HepG2 (cell line): ENCODE results near the gene IMPDH1. TPM values are rescaled to one million over a fixed set of nuclear protein-coding genes. Genes with fewer than 3 reads are reported as not detected.

Source experiments
- ARID2 ChIP-seq: sonication (generic); formaldehyde crosslinking; IDR thresholded peaks from 2 replicates; pipeline ENCODE4 v1.8.1; 2022; ENCODE audit warnings: mild to moderate bottlenecking, missing genetic modification reagents, borderline replicate concordance
- CHD2 ChIP-seq: IDR thresholded peaks from 2 replicates; pipeline ENCODE4 v1.6.1; 2011; ENCODE audit warnings: low read depth, low read length, improper control_type of control experiment
- FUBP1 ChIP-seq: sonication (generic); formaldehyde crosslinking; IDR thresholded peaks from 2 replicates; pipeline ENCODE4 v1.5.1; 2020; ENCODE audit warnings: missing genetic modification reagents, mild to moderate bottlenecking, borderline replicate concordance
- HDAC2 ChIP-seq: sonication (generic); formaldehyde crosslinking; IDR thresholded peaks from 2 replicates; pipeline ENCODE4 v1.4.0; 2020; ENCODE audit warnings: missing genetic modification reagents
- HOXA3 ChIP-seq: sonication (generic); formaldehyde crosslinking; IDR thresholded peaks from 2 replicates; pipeline ENCODE4 v1.5.0; 2020; ENCODE audit warnings: missing genetic modification reagents
- HOXA5 ChIP-seq: sonication (generic); formaldehyde crosslinking; IDR thresholded peaks from 2 replicates; pipeline ENCODE4 v1.4.0; 2020; ENCODE audit warnings: missing genetic modification reagents
- NCOA2 ChIP-seq: sonication (generic); formaldehyde crosslinking; IDR thresholded peaks from 2 replicates; pipeline ENCODE4 v1.8.0; 2022; ENCODE audit warnings: inconsistent platforms
- NFE2 ChIP-seq: sonication (generic); formaldehyde crosslinking; IDR thresholded peaks from 2 replicates; pipeline ENCODE4 v1.4.0; 2020; ENCODE audit warnings: missing genetic modification reagents
- PHF5A ChIP-seq: IDR thresholded peaks from one replicate; pipeline ENCODE4 v1.6.1; 2018; ENCODE audit warnings: low read depth, missing genetic modification reagents; ENCODE audit not compliant: unreplicated experiment
- RBM22 ChIP-seq: fragments of 200-400 bp; formaldehyde crosslinking; optimal IDR thresholded peaks from 2 replicates; pipeline ENCODE3; 2017; ENCODE audit warnings: mild to moderate bottlenecking, low read length, moderate library complexity
- RCOR2 ChIP-seq: IDR thresholded peaks from 2 replicates; pipeline ENCODE4 v1.6.1; 2016; ENCODE audit warnings: missing biosample characterization, missing genetic modification reagents
- SIX1 ChIP-seq: sonication (generic); formaldehyde crosslinking; IDR thresholded peaks from 2 replicates; pipeline ENCODE4 v1.4.0; 2020; ENCODE audit warnings: missing genetic modification reagents, borderline replicate concordance
- TP53 ChIP-seq: sonication (generic); formaldehyde crosslinking; conservative IDR thresholded peaks from 2 replicates; pipeline ENCODE4 v1.4.0; 2020; ENCODE audit warnings: missing genetic modification reagents
- ZBTB1 ChIP-seq: sonication (generic); formaldehyde crosslinking; IDR thresholded peaks from 2 replicates; pipeline ENCODE4 v1.4.0; 2020; ENCODE audit warnings: missing genetic modification reagents, borderline replicate concordance
- ZFY ChIP-seq: sonication (generic); formaldehyde crosslinking; IDR thresholded peaks from 2 replicates; pipeline ENCODE4 v1.4.0; 2020; ENCODE audit warnings: missing genetic modification reagents
- ZNF251 ChIP-seq: sonication (generic); formaldehyde crosslinking; IDR thresholded peaks from 2 replicates; pipeline ENCODE4 v1.9.0; 2021; ENCODE audit warnings: mild to moderate bottlenecking, missing genetic modification reagents
- ZNF367 ChIP-seq: sonication (generic); formaldehyde crosslinking; IDR thresholded peaks from 2 replicates; pipeline ENCODE4 v1.4.0; 2020; ENCODE audit warnings: missing genetic modification reagents, borderline replicate concordance
- ZNF550 ChIP-seq: sonication (generic); formaldehyde crosslinking; IDR thresholded peaks from 2 replicates; pipeline ENCODE4 v1.4.0; 2020; ENCODE audit warnings: mild to moderate bottlenecking, missing genetic modification reagents, borderline replicate concordance
- ZNF678 ChIP-seq: sonication (generic); formaldehyde crosslinking; IDR thresholded peaks from 2 replicates; pipeline ENCODE4 v1.4.0; 2020; ENCODE audit warnings: mild to moderate bottlenecking, missing genetic modification reagents
- ZSCAN5A ChIP-seq: sonication (generic); formaldehyde crosslinking; IDR thresholded peaks from 2 replicates; pipeline ENCODE4 v1.8.0; 2022; ENCODE audit warnings: mild to moderate bottlenecking, missing genetic modification reagents, borderline replicate concordance
- polyA plus RNA-seq, 8 experiments: library from polyadenylated mRNA; depleted of rRNA in 3 of 8; stranded (reverse) in 7 of 8; unstranded in 1 of 8; fragments of >200 nt; fragmentation: Illumina TruSeq in 4 of 8; extraction: Trizol in 4 of 8; gene quantifications; 2 replicates each; pipeline versions ENCODE4 v1.2.1 to v1.2.3, GENCODE V29; 2011 to 2016; ENCODE audit warnings: low read depth in 4 of 8, missing spikeins in 1 of 8, mixed read lengths in 1 of 8; ENCODE audit not compliant: insufficient read depth in 1 of 8
- total RNA-seq, 5 experiments: library from RNA; depleted of rRNA; stranded (reverse); fragments of >200 nt; fragmentation: Illumina TruSeq; extraction: Trizol; gene quantifications; 2 replicates each; pipeline ENCODE4 v1.2.3, GENCODE V29; 2016; ENCODE audit warnings: low read depth in 1 of 5
- TF ChIP-seq, protein P1 (sequence below): sonication (generic); formaldehyde crosslinking; IDR thresholded peaks from 2 replicates; pipeline ENCODE4 v1.4.0; 2020; ENCODE audit warnings: missing genetic modification reagents, borderline replicate concordance

IMPDH1 gene
- total and polyA plus RNA-seq, 2 of the 13 experiments (the other 11 are each of a cell fraction or from before 2014, with no cell fraction given) = 22.8 to 34.0 TPM

DNA sequence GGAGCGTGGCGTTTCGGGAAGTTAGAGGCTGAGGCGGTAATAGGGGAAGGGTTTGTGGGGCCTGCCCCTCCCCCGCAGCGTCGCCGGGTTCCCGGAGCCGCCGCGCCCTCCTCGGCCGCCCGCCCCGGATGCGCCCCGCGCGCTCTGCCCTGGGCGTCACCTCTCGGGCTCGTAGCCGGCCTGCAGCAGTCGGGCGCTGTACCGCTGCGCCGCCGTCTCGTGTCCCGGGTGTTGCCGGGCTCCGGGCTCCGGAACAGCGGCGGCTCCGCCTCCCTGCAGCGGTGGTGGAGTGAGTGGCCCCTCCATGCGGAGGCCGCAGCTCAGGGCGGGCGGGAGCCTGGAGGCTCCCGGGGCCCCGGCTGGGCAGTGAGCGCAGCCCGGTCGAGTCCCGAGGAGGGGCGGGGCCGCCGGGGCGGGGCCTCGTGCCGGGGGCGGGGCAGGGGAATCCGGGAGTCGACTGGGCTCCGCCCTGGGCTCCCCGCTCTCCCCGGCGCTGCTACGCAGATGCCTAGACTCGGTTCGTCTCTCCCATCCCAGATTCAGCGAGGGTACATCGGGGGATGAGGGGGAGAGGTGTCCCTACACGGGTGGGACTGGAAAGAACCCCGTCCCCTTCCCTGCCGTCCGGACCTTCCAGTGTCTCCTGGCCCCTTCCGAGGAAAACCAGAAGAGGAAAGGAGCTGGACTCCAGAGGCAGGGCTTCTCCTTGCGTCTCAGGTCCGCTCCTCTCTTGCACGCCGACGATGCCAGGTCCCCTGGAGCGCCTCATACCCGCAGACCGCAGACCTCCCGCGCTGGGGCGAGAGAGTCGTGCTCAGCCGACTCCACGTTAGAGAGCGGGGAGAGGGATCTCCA lies at the start of gene IMPDH1 (continued):
- TF ChIP-seq PHF5A (CRISPR knock-in tag) (no peak), HOXA5 (CRISPR knock-in tag) (0 out of 2 replicates have a peak, but pooled peaks have one; percentile 62), ZSCAN5A (CRISPR knock-in tag) (no peak), HOXA3 (peak; percentile 26; the same call in 1 of the 2 replicates), SIX1 (CRISPR knock-in tag) (no peak), TP53 (CRISPR knock-in tag) (no peak), RBM22 (no peak), ZNF550 (CRISPR knock-in tag) (no peak), ZNF251 (CRISPR knock-in tag) (no peak), ZFY (CRISPR knock-in tag) (peak; percentile 80), NFE2 (CRISPR knock-in tag) (no peak), ARID2 (no peak), NCOA2 (no peak), ZBTB1 (no peak), HDAC2 (CRISPR knock-in tag) (peak; percentile 38; the same call in 1 of the 2 replicates), FUBP1 (CRISPR knock-in tag) (no peak), ZNF367 (CRISPR knock-in tag) (no peak), CHD2 (no peak), ZNF678 (no peak), RCOR2 (no peak)
- TF ChIP-seq, protein P1, sequence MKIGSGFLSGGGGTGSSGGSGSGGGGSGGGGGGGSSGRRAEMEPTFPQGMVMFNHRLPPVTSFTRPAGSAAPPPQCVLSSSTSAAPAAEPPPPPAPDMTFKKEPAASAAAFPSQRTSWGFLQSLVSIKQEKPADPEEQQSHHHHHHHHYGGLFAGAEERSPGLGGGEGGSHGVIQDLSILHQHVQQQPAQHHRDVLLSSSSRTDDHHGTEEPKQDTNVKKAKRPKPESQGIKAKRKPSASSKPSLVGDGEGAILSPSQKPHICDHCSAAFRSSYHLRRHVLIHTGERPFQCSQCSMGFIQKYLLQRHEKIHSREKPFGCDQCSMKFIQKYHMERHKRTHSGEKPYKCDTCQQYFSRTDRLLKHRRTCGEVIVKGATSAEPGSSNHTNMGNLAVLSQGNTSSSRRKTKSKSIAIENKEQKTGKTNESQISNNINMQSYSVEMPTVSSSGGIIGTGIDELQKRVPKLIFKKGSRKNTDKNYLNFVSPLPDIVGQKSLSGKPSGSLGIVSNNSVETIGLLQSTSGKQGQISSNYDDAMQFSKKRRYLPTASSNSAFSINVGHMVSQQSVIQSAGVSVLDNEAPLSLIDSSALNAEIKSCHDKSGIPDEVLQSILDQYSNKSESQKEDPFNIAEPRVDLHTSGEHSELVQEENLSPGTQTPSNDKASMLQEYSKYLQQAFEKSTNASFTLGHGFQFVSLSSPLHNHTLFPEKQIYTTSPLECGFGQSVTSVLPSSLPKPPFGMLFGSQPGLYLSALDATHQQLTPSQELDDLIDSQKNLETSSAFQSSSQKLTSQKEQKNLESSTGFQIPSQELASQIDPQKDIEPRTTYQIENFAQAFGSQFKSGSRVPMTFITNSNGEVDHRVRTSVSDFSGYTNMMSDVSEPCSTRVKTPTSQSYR (CRISPR knock-in tag) = peak; percentile 77; the same call in 1 of the 2 replicates
